Middle frontal gyrus (tissue), 1 donor: ENCODE measurements around the gene QRSL1.
"Not testable (repeated sequence)": the region's sequence is repeated elsewhere in the genome, so short reads cannot be mapped to it uniquely, and the experiment has no call there.

Experiments used
- DNase-seq: peaks from one replicate; pipeline ENCODE4 v3.0.0-alpha.2; 2015; ENCODE audit warnings: low spot score; ENCODE audit errors: extremely low spot score

QRSL1 gene

DNA sequence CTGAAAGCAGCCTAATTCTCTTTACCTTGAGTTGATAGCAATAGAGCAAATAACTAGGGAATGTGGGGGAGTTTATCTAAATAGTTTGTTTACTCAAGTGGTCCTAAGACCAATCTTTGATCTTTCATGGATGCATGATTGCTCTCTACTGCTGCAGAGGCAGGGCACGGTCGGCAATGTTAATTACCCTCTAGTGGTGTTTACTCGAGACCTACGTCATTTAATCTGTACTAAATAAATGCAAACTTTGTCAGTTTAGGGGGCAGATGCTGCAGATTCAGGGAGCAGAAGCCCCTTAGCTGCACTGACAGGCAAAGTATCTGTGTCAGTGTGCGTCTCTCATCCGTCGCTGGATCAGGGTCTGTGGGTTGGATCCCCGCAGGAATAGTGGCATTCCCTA, 7.0 kb upstream of the QRSL1 start:
- DNase-seq: no peak

DNA sequence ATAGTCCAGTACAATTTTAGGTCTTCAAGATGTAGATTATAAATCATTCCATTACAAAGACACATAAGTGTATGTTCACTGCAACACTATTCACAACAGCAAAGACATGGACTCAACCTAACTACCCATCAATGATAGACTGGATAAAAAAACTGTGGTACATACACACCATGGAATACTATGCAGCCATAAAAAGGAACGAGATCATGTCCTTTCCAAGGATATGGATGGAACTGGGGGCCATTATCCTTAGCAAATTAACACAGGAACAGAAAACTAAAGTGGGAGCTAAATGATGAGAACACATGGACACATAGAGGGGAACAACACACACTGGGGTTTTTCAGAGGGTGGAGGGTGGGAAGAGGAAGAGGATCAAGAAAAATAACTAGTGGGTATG, 6.3 kb upstream of the QRSL1 start:
- DNase-seq: no peak

DNA sequence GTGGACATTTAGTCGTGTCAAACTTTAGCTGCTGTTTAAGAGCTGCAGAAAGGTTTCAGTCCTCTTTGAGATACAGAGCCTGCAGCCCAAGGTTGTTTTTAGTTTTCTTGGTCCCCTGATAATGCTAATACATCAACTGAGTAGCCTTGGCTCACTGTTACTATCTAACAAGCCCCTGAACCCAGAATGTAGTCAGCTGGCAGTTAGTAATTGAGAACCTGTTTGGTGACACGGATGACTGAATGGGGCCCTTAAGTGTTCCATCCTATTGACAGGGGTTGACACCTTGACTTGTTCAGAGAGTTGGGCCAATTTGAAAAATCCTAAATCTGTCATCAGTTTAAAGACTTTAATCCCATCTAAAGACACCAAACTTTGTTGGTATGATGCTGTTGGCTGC, 2.9 kb upstream of the QRSL1 start:
- DNase-seq: no peak

DNA sequence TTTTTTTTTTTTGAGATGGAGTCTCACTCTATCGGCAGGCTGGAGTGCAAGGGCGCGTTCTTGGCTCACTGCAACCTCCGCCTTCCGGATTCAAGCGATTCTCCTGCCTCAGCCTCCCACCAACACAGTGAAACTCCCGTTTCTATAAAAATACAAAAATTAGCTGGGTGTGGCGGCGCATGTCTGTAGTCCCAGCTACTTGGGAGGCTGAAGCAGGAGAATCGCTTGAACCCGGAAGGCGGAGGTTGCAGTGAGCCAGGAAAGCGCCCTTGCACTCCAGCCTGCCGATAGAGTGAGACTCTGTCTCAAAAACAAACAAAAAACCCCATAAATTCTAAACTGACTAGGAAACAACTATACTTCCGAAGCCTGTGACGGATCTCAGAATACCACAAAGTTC, 1.6 kb upstream of the QRSL1 start:
- not testable (repeated sequence) for DNase-seq

DNA sequence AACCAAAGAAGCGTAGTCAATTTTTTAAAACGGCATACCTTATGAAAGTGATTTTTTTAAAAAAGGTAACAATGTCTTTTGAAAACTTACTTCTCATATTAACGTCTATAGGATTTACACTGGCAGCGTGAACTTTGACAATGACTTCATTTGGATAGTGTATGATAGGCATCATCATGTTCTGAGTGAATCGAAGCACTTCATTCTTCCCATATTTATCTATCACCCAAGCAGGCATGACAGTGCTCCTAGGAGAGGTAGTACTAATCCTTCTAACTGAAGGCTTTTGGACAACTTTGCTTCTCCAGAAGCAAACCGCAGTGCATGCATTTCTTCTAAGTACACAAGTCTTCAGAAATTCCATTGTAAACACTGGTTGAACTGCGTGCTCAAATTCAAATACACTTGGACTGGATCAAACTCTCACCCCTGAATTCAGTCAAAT, 698 bp upstream of the QRSL1 start:
- DNase-seq: no peak

DNA sequence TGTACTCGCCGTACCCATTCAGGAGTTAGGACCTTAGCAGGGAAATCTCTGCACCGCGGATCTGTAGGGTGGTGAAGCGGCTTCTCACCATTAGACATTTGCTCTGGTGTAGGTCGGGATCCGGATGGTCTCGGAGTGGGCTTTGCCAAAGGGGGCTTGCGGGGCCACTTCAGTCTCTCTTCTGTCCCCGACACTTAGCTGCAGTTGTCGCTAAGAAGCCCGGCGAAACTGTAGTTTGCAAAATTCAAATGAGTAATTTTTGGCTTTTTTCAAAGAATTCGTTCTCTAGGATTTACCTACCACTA, 433 bp downstream of the QRSL1 start:
- DNase-seq: no peak

DNA sequence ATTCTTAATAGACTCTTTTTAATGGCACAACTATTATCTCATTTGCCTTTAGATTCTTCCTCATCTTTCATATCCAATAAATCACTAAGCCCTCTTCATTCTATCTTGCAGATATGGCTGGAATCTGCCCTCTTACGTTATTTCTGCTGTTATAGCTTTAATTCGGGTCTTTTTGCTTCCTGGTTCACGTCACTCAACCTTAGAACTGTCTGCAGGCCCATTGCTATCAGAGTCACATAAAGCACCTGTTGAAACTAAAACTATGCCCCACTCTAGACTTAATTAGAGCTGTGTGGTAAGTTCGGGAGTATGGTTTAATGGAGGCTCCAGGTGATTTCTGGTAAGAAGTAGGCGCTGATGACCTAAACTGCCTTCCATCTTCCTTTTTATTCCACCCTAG, 988 bp downstream of the QRSL1 start:
- DNase-seq: no peak

DNA sequence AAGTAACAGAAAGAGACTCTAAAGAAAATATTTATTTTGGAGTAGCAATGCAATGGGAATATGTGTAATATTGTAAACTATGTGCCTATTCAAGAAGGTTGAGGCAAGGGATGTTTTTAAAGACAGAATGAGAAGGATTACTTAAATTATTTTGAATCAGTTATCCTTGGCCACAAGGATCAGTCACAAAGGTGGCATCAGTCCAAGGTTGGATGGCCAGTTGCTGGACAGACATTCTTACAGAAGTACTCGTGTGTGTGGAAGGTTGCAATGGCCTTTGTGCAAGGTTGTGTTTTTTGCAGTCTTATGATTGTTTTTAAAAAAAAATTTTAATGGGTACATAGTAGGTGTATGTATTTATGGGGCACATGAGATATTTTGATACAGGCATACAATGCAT, 2.0 kb downstream of the QRSL1 start:
- no peak for DNase-seq

DNA sequence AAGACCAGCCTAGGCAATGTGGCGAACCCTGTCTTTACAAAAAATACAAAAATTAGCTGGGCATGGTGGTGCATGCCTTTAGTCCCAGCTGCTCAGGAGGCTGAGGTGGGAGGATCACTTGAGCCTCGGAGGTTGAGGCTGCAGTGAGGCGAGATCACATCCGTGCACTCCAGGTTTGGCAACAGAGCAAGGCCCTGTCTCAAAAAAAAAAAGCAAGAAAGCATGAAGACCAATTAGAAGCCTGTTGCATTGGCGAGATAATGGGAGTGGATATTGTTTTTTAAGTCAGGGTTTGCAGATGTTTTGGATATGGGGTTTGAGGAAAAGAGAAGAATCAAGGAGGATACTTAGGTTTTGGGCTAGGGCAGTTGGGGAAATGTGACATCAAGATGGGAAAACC, 5.2 kb downstream of the QRSL1 start:
- DNase-seq: no peak

DNA sequence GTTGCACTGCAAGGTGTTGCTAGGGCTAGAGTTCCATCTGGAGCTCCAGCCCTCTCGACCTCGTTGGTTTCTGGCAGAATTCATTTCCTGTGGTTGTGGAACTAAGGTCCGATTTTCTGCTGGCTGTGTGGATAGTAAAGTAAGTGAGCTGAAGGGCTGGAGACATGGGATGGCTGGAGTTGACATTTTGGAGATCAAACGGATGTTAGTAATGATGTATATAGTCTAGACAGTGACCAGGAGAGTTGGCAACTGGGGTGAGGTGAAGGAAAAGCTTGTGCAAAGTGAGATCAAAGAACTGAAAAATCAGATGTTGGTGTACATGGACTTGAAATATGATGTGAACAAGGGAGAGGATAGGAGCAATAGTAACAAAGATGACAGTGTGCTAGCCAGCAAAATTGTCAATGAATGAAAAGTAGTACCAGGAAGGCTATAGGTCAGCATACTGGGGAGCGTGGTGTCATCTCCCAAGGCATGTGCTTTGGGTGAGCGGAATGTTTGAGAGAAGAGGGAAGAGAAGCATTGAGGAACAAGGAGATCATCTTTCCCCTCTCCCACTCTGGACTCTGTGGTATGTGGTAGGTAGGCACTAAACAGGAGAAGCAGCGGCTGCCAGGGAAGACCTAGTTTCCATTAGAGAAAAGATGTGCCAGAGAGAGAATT, 7.8 kb downstream of the QRSL1 start:
- DNase-seq: no peak

DNA sequence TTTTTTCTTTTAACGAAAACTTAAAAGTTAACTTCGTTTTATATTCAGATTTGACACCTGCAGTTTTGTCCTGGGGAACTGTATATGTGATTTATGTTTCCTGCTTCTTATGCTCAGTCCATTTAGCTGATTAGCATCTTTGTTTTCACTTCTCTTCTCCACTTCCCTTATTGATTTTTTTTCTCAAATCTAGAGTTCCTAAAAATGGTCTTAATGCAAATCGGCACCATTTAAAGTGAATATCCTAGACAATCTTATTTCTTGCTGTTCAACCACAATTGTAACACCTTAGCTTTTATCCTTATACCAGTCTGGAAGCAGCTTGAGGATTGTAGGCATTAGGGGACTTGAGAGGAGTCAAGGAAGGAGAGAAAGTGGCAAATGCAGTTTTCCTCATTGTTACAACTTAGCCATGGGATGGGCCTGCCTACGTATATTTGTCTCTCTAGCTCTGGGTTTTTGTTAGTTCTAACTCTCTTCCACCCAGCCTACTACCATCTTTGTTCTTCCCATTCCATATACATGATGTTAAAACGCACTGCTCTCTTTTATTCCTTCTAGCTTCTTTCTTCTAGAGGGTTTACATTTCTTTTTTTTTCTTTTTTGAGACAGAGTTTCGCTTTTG, 8.5 kb downstream of the QRSL1 start:
- DNase-seq: no peak

DNA sequence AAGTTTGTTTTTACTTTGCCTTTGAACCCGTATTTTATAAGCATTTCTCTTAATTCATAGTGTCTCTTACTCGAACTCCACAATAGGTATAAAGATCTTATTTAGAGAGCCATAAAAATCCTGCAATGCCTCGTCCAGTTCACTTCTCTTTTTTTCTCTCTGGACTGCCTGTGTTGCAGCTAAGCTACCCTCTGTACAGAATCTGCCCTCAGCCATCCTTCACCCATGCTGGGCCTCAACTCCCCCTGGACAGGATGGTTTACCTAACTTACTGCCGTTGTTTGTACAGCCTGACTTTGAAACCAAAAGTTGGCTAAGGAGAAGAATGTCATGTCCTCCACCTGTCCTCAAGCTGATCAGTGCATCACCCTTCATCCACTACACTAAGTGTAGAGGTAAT, 10.4 kb downstream of the QRSL1 start:
- no peak for DNase-seq

DNA sequence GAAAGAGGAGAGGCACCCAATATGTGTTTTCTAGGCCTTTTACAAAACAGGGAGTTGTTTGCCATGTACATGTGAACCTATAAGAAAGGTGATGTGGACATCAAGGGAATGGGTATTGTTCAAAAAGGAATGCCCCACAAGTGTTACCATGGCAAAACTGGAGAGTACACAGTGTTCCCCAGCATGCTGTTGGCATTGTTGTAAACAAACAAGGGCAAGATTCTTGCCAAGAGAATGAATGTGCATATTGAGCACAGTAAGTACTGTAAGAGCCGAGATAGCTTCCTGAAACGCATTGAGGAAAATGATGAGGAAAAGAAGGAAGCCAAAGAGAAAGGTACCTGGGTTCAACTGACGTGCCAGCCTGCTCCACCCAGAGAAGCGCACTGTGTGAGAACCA, 13.1 kb downstream of the QRSL1 start:
- DNase-seq: no peak

DNA sequence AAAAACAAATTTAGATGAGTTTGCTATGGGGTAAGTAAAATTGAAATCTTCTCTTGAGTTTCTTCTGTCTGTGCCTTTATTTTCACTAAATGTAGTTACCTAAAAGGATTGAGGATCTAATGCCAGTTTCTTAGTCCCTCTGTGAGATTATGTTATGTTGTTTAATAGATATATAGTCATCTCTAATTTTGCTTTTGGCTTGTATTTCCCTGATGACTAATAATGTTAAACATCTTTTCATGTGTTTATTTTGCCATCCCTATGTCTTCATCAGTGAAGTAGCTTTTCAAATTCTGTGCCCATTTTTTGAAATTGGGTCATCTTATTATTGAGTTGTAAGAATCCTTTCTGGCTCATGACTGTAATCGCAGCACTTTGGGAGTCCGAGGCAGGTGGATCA, 13.7 kb downstream of the QRSL1 start:
- DNase-seq: no peak

DNA sequence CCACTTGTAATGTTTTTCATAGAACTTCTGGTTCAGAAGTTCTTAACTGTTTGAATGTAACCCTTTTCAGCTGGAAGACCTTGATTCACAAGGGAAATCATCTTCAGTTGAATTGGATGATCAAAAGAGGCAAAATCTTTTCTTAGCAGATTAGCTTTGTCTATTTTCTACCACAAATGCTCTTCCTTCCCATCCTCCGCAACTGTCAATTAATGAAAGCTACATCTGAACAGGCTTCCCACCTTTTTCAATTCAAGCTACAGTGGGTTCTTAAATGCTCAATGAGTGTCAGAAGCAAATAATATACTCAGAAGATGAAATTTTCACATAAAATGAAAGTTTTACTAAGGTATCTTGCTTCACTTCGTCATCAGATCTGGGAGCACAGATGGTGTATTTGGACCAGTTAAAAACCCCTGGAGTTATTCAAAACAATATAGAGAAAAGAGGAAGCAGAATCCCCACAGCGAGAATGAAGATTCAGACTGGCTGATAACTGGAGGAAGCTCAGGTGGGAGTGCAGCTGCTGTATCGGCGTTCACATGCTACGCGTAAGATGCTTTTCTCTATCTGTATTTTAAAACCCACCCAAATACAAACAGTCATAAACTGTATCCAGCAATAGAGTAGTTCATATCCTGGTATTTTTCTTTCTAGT, 19.4 kb downstream of the QRSL1 start:
- no peak for DNase-seq

DNA sequence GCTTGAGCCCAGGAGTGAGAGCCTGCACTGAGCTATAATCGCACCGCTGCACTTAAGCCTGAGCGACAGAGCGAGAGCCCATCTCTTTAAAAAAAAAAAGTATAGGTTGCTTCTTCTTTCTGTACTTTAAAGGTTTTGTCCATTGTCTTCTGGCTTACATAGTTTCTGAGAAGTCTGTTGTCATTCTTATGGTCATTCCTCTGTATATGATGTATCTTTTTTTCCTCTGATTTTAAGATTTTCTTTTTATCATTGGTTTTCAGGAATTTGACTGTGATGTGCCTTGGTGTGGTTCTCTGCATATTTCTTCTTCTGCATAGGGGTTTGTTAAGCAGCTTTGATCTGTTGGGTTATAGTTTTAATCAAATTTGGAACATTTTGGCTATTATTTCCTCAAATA, 29.1 kb downstream of the QRSL1 start:
- DNase-seq: no peak

DNA sequence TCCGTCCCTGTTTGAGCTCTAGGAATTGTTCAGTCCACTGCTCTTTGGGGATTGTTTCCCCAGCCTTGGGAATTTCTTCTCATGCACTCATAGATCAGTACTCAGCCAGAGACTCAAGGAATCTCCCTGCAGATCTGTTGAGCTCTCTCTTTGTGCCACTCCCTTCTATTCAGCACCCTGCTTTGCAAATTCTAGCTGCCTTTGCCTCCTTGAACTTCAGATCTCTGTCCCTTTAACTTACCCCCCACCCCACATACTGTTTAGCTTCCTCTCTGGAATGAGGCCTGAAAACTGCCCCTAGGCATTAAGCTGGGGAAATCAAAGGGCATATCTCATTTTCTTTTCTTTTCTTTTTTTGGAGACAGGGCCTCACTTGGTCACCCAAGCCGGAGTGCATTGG, 30.5 kb downstream of the QRSL1 start:
- no peak for DNase-seq

DNA sequence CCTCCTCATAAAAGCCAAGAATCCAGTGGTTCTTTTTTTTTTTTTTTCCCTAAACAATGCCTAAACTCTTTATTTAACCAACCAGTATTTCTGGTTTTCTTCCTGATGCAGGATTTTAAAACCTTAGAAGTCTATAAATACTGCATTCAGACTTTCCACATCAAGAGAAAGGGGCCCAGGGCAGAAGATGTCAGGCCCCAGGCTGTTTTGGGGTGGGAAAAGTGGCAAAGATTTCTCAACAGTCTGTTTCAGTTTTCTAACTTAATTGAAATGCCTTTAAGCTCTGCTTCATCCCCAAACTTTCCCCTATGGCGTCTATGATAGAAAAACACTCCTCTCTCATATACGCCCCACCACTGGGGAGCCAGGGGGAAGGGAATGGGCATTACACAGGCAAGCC, 33.1 kb downstream of the QRSL1 start:
- DNase-seq: no peak

DNA sequence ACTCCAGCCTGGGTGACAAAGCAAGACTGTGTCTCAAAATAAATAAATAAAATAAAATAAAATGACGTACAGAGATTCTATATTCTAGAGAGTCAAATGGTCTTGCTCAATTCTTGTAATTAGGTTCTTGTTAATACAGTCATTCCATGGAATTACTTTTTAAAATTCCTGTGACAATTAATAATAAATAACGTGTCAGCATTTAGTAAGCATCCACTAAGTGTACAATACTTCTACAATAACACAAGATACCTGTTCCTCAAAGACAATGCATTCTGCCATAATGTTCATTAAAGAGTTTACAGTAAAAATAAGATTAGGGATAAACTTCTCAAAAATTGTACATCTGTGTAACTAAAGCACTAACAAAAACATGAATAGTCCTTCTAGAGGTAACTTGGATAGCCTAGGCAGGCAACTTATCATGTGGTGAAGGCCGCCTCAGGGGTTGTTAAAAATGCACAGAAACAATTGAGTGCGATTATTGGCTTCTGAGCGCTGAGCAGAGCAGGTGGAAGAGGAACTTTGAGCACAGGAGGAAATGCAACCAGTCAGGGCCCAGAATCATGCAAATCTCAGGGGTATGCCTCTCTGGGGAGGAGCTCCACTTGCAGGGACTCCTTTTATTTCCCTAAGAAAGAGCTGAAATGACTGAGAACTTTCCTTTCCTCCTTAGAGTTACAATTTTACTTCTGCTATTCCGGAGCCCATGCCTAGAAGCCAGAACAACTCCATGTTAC, 37.1 kb downstream of the QRSL1 start:
- DNase-seq: no peak

DNA sequence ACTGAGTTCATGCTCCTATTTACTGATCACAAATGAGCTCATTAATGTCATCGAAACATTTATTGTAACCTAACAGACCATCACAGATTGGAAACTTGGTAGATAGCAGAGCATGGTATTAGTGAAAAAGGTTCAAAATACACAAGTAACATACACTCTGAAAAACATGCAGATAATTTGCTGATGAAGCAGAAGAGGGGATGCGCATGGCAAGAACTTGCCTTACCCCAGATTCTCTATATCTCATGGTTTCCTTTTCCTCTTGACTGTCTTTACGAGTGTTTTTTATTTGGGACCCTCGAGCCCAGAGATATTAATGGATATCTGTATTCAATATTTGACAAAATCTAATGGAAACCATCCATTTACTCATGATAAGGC, 37.6 kb downstream of the QRSL1 start:
- no peak for DNase-seq

DNA sequence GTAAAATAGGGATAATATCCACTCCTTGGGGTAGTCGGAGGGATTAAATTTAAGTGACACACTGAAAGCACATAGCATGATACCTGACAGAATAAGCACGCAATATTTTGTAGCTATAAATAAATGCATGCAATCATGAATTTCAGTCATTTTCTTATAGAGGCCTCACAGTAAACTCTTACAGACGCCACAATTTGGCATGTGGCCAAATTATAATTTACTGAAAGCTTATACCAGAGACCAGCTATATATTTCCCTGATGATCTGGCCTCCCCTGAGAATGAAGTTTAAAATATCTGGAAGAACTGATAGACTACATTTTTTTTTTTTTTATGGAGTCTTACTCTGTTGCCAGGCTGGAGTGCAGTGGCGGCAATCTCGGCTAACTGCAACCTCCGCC, 40.9 kb downstream of the QRSL1 start:
- DNase-seq: no peak

DNA sequence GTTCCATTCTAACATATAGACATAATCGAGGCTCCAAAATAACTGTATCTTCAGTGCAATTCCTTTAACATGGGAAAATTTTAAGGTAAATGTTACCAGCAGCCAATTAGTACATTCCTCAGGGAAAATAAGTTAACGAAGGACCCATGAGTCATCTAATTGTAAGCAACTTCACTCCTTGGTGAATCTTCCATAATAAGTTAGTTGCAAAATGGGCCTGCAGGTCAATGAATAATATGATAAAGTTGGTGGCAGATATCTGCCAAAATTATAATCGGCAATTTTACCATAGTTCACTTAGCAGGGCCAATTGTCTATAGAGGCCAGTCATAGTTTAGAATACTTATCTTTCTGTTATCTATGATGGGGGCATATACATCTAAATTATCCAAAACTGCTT, 42.3 kb downstream of the QRSL1 start:
- no peak for DNase-seq
